CMK (cell line): ENCODE data around the gene ECE1.

Experiments
- DNase-seq: peaks from one replicate; pipeline ENCODE4 v3.0.0-alpha.2; 2010; ENCODE audit warnings: low read depth

The ECE1 gene

GRCh38 chr1:21267191-21268077, 22.8 kb downstream of the ECE1 start:
- no peak for DNase-seq

GRCh38 chr1:21266119-21266774, 24.0 kb downstream of the ECE1 start:
- peak; percentile 39 for DNase-seq

- no peak for DNase-seq
These were observed 24.6 kb downstream of the ECE1 start for GRCh38 chr1:21265644-21266043.

- no peak for DNase-seq
These were observed 25.4 kb downstream of the ECE1 start for GRCh38 chr1:21264898-21265297.

- no peak for DNase-seq
These were observed 26.5 kb downstream of the ECE1 start for GRCh38 chr1:21263653-21264225.

- no peak for DNase-seq
These were observed 27.2 kb downstream of the ECE1 start for GRCh38 chr1:21263052-21263429.

- no peak for DNase-seq
These were observed 27.8 kb downstream of the ECE1 start for GRCh38 chr1:21262293-21263051.

- DNase-seq: peak; percentile 86
These were observed 28.5 kb downstream of the ECE1 start for GRCh38 chr1:21261551-21262292.

- DNase-seq: no peak
These were observed 29.7 kb downstream of the ECE1 start for GRCh38 chr1:21260405-21261125.

- no peak for DNase-seq
These were observed 30.8 kb downstream of the ECE1 start for GRCh38 chr1:21259316-21260076.

GRCh38 chr1:21258331-21259134, 31.7 kb downstream of the ECE1 start:
- DNase-seq: no peak

- no peak for DNase-seq
These were observed 32.7 kb downstream of the ECE1 start for GRCh38 chr1:21257431-21258135.

GRCh38 chr1:21256776-21257175, 33.5 kb downstream of the ECE1 start:
- no peak for DNase-seq

GRCh38 chr1:21255943-21256320, 34.3 kb downstream of the ECE1 start:
- DNase-seq: no peak

GRCh38 chr1:21255284-21255942, 34.9 kb downstream of the ECE1 start:
- DNase-seq: no peak

GRCh38 chr1:21254335-21254951, 35.8 kb downstream of the ECE1 start:
- DNase-seq: no peak

GRCh38 chr1:21251773-21252471, 38.3 kb downstream of the ECE1 start:
- DNase-seq: no peak
